PFSK-1 (cell line): ENCODE measurements around the gene RICTOR.

Experiments used
- FOXP2 ChIP-seq: optimal IDR thresholded peaks from 2 replicates; pipeline ENCODE3; 2011; ENCODE audit warnings: borderline replicate concordance, control low read depth, inconsistent platforms; ENCODE audit not compliant: insufficient read depth; ENCODE audit errors: extremely low read length, extremely low read depth
- POLR2AphosphoS5 ChIP-seq: IDR thresholded peaks from 2 replicates; pipeline ENCODE4 v1.6.1; 2012; ENCODE audit warnings: low read depth, mild to moderate bottlenecking, control low read depth, low read length, moderate library complexity
- REST ChIP-seq, 2 experiments: IDR thresholded peaks; 2 replicates each; pipeline versions ENCODE4 v1.6.1 to v1.8.0; 2011 to 2012; ENCODE audit warnings: low read depth in 2 of 2, low read length in 2 of 2, control low read depth in 1 of 2, inconsistent platforms in 1 of 2, mild to moderate bottlenecking in 1 of 2, moderate library complexity in 1 of 2; ENCODE audit not compliant: insufficient read depth in 1 of 2
- SIN3A ChIP-seq: IDR thresholded peaks from 2 replicates; pipeline ENCODE4 v1.6.1; 2012; ENCODE audit warnings: mild to moderate bottlenecking, low read length, moderate library complexity, borderline replicate concordance; ENCODE audit not compliant: insufficient read depth
- TAF1 ChIP-seq: IDR thresholded peaks from 2 replicates; pipeline ENCODE4 v1.6.1; 2012; ENCODE audit warnings: low read length, control low read depth, borderline replicate concordance; ENCODE audit not compliant: insufficient read depth

The RICTOR gene

GRCh38 chr5:38944282-38944681, 129.9 kb downstream of the RICTOR start:
- TF ChIP-seq SIN3A (no peak), TAF1 (no peak), POLR2AphosphoS5 (no peak), FOXP2 (no peak)

GRCh38 chr5:38941912-38942311, 132.3 kb downstream of the RICTOR start:
- TF ChIP-seq FOXP2 (no peak), POLR2AphosphoS5 (no peak), SIN3A (no peak), REST (IDR thresholded peaks at IDR 0.05; ENCODE audit: insufficient read depth in 1 of 2, low read depth in 2 of 2, low read length in 2 of 2) (no peak), TAF1 (no peak)

GRCh38 chr5:38940230-38940858, 133.9 kb downstream of the RICTOR start:
- no peak for TF ChIP-seq POLR2AphosphoS5
- TF ChIP-seq SIN3A: no peak
- no peak for TF ChIP-seq FOXP2
- TF ChIP-seq REST (IDR thresholded peaks at IDR 0.05; ENCODE audit: insufficient read depth in 1 of 2, low read depth in 2 of 2, low read length in 2 of 2): no peak
- no peak for TF ChIP-seq TAF1

GRCh38 chr5:38938973-38939372, 135.2 kb downstream of the RICTOR start:
- no peak for TF ChIP-seq SIN3A
- no peak for TF ChIP-seq TAF1
- no peak for TF ChIP-seq REST (IDR thresholded peaks at IDR 0.05; ENCODE audit: insufficient read depth in 1 of 2, low read depth in 2 of 2, low read length in 2 of 2)
- no peak for TF ChIP-seq FOXP2
- no peak for TF ChIP-seq POLR2AphosphoS5

- no peak for TF ChIP-seq TAF1
Observed at GRCh38 chr5:38938424-38938823, 135.8 kb downstream of the RICTOR start.

- TF ChIP-seq FOXP2 (no peak), REST (IDR thresholded peaks at IDR 0.05; ENCODE audit: insufficient read depth in 1 of 2, low read depth in 2 of 2, low read length in 2 of 2) (no peak), SIN3A (no peak), POLR2AphosphoS5 (no peak), TAF1 (no peak)
Observed at GRCh38 chr5:38936269-38936668, 137.9 kb downstream of the RICTOR start.
